Measurements from ENCODE around the gene ACOT7.
A peak's percentile ranks its signal among the peaks of the same experiment; 100 is the strongest.

ACOT7 gene

DNA sequence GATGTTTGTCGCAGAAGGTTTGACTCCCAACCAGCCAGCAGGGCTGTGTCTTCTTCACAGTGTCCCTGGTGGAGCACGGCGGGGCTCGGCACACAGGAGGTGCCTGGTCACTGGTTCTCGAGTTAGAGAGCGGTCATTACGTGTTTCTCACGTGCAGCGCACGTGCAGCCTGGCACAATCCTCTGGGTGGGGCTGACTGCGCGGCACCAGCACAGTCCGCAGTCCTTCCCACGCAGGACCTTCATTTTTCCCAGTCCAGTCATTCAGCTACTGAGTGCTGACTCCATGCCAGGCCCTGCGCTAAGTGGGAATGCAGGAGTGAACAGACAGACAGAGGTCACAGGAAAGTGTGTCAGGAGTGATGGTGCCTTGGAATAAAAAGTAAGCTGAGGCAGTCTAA lies 86.5 kb downstream of the ACOT7 start:
- DNase-seq = no peak

GRCh38 chr1:6303397-6304012 lies 90.1 kb downstream of the ACOT7 start:
- DNase-seq = no peak

- no peak for DNase-seq
Measured at GRCh38 chr1:6302568-6302967, 91.0 kb downstream of the ACOT7 start.

DNA sequence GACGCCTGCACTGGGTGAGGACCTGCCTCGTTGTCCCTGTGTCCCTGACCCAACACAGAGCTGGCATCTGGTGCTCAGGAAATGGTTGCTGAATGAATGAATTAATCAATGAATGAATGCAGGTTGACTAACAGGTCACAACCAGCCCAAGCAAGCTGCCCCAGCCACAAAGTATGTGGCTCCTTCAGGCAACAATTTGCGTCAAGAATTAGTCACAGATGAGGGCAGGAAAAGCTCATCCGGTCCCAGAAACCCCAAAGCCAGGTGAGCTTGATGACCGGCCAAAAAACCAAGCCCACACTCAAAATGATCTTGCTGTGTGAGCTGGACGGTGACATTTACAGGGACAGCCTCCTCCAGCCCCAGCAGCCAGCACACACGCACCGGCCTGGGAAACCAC lies 92.0 kb downstream of the ACOT7 start:
- no peak for DNase-seq

GRCh38 chr1:6300342-6301048 lies 93.1 kb downstream of the ACOT7 start:
- peak; percentile 21 for DNase-seq

DNA sequence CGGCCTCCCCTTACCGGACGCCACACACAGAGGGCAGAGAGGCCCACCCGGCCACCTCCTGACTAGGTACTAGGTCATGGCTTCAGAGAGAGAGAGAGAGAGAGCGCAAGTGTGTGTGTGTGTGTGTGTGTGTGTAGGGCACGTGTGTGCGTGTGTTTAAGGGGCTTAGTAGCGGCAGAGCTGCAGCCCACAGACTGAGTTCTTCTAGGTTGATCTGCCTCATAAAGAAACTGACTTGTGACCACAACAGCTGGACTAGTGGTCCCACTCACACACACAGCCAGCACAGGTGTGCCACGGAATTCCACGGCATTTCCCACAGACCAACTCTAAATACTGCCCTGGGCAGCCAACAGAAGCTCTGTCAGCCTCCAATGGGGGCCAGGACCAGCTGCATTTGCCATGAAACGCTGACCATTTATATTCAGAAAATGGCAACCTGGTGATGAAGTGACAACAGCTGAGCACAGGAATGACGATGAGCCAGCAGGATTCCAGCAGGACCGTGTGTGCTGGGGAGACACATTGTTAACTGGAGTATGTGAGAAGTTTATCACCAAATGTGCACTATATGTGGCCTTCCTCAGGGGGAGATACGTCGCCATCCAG lies 93.9 kb downstream of the ACOT7 start:
- peak; percentile 82 for DNase-seq

GRCh38 chr1:6298940-6299465 lies 94.6 kb downstream of the ACOT7 start:
- peak; percentile 96 for DNase-seq

DNA sequence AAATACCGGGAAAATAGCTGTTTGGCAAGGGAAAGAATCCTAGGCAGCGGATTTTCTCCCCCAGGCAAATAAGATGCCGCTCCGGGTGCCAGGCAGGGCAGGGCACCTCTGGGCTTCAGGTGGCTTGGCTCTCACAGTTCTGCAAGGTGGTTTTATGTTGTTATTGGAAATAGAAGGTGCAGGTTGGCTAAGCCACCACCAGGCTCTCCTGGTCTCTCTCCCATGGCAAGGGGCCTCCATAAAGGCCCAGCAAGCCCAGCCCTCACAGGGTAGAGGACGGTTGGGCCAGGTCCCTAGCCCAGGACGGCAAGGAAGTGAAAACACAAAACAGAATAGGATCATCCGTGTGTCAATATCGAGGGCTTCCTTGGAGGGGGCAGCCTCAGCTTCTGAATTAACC lies 95.0 kb downstream of the ACOT7 start:
- DNase-seq = peak; percentile 40

DNA sequence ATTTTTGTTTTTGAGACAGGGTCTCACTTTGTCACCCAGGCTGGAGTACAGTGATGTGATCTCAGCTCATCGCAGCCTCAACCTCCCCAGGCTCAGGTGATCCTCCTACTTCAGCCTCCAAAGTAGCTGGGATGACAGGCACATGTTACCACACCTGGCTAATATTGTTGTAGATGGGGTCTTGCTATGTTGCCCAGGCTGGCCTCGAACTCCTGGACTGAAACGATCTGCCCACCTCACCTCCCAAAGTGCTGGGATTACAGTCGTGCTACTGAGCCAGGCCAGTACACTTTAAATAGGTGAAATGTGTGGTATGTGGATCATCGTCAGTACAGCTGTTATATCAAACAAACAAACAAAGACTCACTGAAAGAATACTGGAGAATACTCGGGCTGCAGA lies 97.7 kb downstream of the ACOT7 start:
- DNase-seq = no peak

- no peak for DNase-seq
Measured at GRCh38 chr1:6294890-6295556, 98.5 kb downstream of the ACOT7 start.

DNA sequence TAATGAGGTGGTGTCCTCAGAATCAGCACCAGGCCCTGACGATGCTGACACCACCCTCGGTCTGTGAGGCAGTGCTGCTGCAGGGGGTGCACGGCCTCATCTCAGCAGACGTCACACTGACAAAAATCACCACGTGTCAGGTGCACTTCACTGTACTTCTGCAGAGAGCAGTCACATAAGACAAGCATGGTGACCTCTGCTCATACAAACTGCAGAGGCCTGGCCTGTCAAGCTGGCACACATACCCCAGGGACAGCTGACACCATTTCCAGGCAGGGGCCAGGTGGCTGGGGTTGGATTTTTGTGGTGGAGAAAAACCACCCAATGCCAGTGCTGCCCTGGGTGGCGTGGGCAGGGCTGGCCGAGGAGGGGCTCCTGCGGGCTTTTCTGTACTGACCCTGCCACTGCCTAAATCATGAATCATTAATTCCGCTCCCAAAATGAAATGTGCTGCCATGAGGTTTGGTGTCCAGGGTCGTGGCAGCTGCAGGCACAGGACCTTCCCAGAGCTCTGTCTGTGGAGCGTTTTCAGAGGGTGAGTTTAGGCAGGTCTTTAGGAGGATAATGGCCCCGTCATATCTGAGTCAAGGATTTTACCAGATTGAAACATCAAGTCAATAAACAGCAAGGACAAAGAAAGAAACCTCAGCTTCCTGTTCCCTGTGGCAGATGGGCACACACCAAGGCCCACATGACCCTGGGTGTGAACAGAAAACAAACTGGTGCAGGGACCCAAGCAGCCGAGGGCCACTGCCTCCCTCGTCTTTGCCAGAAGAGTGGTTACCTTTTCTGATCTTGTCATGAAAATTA lies 99.3 kb downstream of the ACOT7 start:
- DNase-seq = no peak

GRCh38 chr1:6292102-6292501 lies 101.5 kb downstream of the ACOT7 start:
- no peak for DNase-seq

- DNase-seq = no peak
Measured at GRCh38 chr1:6288665-6289064, 104.9 kb downstream of the ACOT7 start.

DNA sequence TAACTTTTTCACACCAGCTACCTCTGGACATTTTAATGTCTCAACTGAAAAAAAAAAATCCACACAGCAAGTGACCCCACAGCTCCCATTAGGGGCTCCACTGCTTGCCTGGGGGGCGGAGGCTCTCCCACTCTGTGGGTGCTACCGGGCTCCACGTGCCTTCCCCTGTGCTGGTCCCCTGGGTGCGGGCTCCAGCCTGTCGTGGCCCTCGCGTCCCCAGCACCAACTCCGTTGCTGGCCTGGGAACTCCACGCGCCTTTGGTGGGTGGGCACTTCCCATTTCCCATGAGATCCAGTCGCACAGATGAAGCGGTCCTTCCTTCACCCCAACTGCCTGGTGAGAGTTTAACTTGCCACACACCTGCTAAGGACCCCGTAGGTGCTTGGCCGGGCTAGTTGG lies 105.5 kb downstream of the ACOT7 start:
- DNase-seq = no peak

GRCh38 chr1:6287431-6287886 lies 106.1 kb downstream of the ACOT7 start:
- DNase-seq = no peak

- DNase-seq = no peak
Measured at GRCh38 chr1:6287029-6287428, 106.5 kb downstream of the ACOT7 start.

DNA sequence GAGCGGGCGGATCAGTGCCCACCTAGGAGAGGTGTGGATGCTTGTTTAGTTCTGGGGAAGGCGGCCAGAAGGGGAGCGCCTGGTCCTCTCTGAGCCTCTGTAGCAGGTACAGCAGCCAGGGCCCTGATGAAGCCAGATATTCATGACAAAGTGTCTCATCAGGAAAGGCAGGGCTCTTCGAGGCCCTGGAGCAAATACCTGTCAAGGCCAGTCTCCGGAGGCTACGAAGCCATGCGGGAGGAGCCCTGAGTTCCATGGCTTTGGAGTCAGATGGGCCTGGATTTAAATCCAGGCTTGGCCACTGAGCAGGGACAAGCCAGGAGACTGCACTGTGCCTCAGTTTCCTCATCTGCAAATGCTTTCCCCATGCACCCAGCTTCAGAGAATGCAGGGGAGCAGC lies 107.3 kb downstream of the ACOT7 start:
- no peak for DNase-seq

DNA sequence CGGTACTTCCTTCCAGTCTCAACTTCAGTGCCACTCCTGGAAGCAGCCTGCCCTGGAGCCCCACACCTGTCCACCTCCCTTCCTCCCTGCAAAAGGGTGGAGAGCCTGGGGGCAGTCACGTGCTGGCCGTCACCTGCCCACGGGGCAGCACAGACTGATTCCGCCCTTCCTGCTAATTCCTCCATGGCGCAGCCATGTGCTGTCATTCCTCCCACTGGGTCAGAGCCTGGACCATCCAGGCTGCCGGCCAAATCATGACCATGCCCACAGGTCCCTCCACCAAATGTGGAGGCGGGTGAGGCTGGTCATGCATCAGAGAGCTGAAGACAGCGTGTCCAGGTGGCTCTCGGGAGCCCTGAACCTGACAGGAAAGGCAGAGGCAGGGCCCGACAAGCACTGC lies 108.2 kb downstream of the ACOT7 start:
- DNase-seq = no peak

GRCh38 chr1:6282577-6283270 lies 110.8 kb downstream of the ACOT7 start:
- DNase-seq = no peak

- peak; percentile 77 for DNase-seq
Measured at GRCh38 chr1:6281511-6282402, 111.8 kb downstream of the ACOT7 start.

All from NCI-H82 (cell line).